ENCODE results near the gene ECM2.

The ECM2 gene

DNA sequence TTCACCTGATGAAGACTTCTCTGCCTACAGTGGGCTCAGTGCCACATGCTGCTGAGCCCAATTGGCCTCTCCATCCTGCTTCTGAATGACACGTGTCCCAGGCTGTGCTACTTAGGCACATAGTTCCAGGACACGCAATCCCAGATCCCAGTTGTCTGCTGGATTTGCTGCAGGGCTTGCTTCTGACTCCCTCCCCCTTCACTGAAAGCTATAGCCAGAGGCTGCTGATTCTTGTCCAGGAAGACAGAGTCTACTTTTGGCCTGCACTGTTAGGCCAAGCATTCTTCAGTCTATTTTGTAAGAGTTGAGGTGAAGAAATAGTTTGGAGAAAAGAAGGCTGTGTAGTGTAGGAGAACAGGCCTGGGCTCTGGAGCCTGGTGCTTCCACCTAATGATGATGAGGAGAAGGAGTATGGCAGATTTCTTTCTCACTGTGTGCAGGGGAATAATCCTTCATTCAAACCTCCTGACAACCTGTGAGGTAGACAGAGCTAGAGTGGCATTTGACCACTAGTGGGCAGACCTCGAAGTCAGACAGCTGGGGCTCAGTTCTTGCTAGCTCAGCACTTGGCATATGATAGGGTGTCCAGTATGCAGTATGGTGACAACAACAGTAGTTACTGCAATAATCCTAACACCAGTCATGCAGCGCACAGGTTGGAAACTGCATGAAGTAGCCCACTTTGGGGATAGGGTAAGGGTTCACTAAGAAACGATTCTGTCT, 34.0 kb downstream of the ECM2 start:
- FAIRE-seq (peak; percentile 81), DNase-seq (ENCODE audit: insufficient read length, low spot score) (peak; percentile 44)
- TF ChIP-seq POLR2A (IDR thresholded peaks at IDR 0.05; ENCODE audit: low read depth, low read length), result no peak

DNA sequence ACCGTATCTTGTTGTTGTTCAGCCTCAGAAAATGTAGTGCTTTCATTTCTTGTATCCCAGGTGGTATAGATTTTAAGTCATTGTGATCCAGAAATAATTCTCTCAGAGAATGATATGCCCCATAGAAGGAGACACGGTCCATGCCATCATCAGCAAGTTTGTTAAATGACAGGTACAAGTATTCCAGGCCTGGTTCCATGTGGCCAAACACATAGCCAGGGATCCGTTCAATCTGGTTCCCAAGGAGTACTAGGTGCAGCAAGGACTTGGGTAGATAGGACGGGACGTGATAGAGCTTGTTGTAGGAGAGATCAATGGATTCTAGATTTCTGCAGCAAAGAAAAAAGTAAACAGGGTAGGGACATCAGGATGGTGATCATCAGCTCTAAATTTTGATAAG, 35.1 kb downstream of the ECM2 start:
- no peak for DNase-seq (ENCODE audit: insufficient read length, low spot score)
- no peak for FAIRE-seq
- no peak for TF ChIP-seq POLR2A (IDR thresholded peaks at IDR 0.05; ENCODE audit: low read depth, low read length)

DNA sequence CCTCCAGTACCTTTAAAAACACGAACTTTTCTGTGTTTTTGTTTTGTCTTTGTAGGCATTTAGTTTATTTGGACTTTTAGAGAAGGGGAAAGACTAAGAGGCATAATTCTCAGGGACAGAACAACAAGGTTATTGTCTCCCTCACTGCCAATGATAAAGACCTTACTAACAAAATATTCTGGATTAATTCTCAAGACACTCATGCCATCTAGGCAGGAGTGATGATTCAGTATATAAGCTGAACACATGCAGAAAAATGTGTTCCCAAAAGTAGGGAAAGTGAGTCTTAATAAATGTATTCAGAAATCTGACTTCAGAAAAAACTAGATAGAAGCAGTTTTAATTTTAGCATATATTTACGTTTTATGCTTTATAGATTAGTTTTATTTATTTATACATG, 36.1 kb downstream of the ECM2 start:
- no peak for DNase-seq (ENCODE audit: insufficient read length, low spot score)
- no peak for TF ChIP-seq POLR2A (IDR thresholded peaks at IDR 0.05; ENCODE audit: low read depth, low read length)
- FAIRE-seq, result peak; percentile 11

- no peak for TF ChIP-seq POLR2A (IDR thresholded peaks at IDR 0.05; ENCODE audit: low read depth, low read length)
- peak; percentile 73 for FAIRE-seq
- no peak for DNase-seq (ENCODE audit: insufficient read length, low spot score)
These were observed 39.2 kb downstream of the ECM2 start for GRCh38 chr9:92496396-92497176.

GRCh38 chr9:92494856-92495255, 40.9 kb downstream of the ECM2 start:
- TF ChIP-seq POLR2A (IDR thresholded peaks at IDR 0.05; ENCODE audit: low read depth, low read length), result no peak
- DNase-seq (ENCODE audit: insufficient read length, low spot score), result no peak
- FAIRE-seq, result peak; percentile 36

DNA sequence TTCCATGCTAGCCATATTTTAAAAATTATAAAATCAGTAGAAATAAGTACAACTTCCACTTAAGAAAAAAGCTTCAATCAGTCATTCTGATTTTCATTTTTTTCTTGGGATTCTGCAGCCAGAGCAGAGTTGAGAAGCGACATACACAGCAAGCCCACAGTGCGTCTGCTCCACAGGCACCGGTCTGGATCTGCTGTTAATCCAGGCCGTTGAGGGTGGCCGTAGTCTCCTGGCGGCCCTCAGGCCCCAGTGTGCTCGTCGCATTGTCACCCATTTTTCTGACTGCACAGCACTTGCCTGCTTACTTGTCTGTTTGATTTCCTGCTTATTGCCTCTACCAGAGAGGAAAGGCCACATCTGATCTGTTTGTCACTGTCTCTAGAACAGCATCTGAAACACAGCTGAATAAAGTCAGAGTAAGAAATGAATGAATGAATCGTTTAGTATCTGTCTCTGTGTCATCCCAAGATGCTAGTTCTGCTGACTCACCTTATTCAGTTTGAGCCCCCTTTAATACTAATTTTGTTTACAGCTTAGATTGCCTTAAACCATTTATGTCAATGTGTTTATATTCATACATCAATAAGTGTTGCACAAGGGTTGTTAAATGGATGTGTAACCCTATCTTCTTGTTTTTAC, 41.9 kb downstream of the ECM2 start:
- TF ChIP-seq POLR2A (IDR thresholded peaks at IDR 0.05; ENCODE audit: low read depth, low read length), result no peak
- DNase-seq (ENCODE audit: insufficient read length, low spot score), result no peak
- peak; percentile 71 for FAIRE-seq

GRCh38 chr9:92492781-92493401, 42.9 kb downstream of the ECM2 start:
- peak; percentile 64 for FAIRE-seq
- DNase-seq (ENCODE audit: insufficient read length, low spot score), result no peak
- no peak for TF ChIP-seq POLR2A (IDR thresholded peaks at IDR 0.05; ENCODE audit: low read depth, low read length)

DNA sequence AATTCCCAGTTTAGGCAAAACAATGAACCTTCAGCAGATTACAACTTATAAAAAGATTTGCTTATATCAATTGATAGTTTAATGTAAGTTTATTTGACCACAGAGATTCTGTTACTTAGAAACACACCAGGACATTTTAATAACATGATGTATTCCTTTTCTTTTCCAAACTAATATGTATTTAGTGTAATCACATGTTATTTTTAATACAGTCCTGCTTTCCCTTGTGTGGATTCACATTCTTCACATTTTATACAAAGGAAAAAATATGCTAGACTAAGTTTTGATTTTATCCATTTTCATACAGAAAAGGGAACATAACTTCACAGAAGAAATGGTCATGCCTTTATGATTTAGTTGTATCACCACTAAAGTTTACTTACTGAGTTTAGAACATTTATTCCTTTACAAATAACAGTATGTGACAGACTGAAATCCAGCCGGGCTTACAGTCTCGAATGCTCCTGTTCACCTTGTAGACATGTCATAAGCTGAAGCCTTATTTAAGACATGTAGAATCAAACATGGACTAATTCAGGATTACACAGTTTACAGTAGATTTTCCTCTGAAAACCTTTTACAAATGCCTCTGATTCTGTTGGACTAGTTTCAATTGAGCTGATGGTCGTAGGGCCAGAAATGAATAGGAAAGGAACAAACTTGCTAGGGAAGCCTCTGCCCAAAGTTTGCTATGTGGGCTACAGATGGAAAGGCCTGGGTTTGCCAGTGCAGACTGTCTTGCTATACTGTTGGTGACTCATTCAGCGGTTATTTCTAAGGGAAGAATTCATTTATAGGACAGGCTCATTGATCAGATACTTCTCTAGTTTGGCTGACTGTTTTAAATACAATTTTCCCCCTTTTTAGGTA, 46.9 kb downstream of the ECM2 start:
- DNase-seq (ENCODE audit: insufficient read length, low spot score), result peak; percentile 27
- FAIRE-seq, result peak; percentile 98
- TF ChIP-seq POLR2A (IDR thresholded peaks at IDR 0.05; ENCODE audit: low read depth, low read length), result no peak

DNA sequence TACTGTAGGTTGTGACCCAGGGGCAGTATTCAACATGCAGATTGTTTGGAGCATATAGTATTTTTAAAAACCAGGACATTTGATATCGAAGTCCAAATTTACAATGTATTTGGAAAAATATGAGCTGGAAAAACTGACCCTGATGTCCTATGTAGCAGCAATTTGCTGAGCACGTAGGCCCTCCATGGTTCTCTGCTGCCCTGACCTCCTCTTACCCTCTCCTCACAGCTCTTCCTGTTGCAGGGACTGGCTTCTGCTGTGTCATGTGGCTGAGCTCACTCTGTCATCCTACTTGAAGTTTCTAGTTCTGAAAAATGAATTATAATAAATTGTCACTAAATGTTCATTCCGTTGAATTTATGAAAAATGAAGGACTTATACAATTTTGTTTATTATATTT, 49.4 kb downstream of the ECM2 start:
- DNase-seq (ENCODE audit: insufficient read length, low spot score) (no peak), FAIRE-seq (no peak)
- no peak for TF ChIP-seq POLR2A (IDR thresholded peaks at IDR 0.05; ENCODE audit: low read depth, low read length)

- DNase-seq (ENCODE audit: insufficient read length, low spot score), result no peak
- TF ChIP-seq POLR2A (IDR thresholded peaks at IDR 0.05; ENCODE audit: low read depth, low read length), result no peak
- FAIRE-seq, result no peak
These were observed 51.2 kb downstream of the ECM2 start for GRCh38 chr9:92484563-92484962.

DNA sequence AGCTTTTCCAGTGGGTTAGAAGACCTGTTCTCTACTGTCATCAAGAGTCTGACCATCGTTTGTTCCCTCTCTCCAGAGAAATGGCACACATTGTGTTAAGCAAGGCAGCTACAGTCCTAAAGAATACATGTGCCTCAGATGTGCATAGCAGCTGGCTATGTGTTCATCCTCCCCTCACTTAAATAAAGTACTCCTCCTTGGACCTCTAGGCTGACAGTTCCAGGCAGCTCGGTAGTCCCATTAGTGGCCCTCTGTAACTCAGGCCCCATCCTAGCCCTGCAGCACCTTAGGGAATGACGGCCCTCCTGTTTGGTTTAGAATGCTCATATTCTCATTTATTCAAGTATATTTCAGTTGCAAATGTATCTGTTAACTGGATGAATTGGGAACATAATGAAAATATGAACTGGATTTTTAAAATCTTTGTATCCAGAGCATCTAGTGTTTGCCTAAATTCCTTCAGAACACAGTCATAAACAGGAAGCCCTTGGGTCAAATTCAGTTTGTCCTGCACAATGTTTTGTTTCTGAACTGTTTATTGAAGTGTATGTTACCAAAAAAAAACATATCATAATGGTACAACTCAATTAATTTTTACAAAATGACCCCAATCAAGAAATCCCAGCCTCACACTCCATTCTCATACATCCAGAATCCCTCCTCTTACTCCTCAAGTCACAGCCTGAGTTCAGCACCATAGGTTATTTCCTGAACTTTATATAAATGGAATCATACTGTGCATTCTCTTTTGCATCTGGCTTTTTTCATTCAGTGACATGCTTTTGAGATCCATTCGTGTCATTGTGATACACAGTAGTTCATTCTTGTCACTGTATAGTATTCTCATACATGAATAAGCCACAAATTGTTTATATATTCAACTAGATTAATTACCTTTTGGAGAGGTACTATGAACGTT, 51.9 kb downstream of the ECM2 start:
- no peak for DNase-seq (ENCODE audit: insufficient read length, low spot score)
- TF ChIP-seq POLR2A (IDR thresholded peaks at IDR 0.05; ENCODE audit: low read depth, low read length), result no peak
- FAIRE-seq, result peak; percentile 97

DNA sequence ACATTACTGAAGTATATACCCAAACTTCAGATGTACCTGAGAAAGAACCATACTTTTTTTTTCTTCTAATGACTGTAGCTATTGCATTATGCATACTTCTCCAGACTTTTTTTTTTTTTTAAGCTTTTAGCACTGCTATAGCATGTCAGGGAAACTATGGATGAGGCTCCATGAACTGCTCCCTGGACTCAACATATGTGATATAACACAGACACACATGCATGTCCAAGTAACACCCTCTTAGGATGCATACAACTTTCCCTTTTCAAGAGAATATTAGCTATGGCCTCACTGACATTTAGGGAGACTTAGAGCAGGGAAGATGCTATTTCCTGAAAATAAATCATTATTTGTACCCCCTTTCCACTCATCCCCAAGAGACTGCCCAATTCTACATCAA, 53.0 kb downstream of the ECM2 start:
- FAIRE-seq (peak; percentile 66), DNase-seq (ENCODE audit: insufficient read length, low spot score) (no peak)
- no peak for TF ChIP-seq POLR2A (IDR thresholded peaks at IDR 0.05; ENCODE audit: low read depth, low read length)
